ENCODE results near the gene TTC28.
A peak's percentile ranks its signal among the peaks of the same experiment; 100 is the strongest.
"Not testable (repeated sequence)": the region's sequence is repeated elsewhere in the genome, so short reads cannot be mapped to it uniquely, and the experiment has no call there.

TTC28 gene

DNA sequence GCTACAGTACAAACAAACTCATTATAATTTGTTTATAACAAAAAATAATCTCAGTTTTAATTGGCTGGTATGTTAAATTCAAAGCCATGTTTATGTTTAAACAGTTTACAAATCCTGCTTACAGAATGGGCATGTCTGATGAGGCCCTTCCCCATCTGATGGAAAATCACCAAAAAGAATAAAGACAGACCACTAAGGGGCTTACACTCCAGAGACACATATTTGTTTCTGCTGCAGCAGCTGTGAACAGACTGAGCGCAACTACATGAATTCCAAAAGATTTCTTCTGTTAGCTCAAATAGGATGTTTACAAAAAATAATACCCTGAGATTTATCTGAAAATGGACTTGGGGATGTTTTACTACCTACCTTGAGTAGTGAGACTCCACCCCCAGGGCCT lies 585.9 kb downstream of the TTC28 start:
- TF ChIP-seq, protein P1, sequence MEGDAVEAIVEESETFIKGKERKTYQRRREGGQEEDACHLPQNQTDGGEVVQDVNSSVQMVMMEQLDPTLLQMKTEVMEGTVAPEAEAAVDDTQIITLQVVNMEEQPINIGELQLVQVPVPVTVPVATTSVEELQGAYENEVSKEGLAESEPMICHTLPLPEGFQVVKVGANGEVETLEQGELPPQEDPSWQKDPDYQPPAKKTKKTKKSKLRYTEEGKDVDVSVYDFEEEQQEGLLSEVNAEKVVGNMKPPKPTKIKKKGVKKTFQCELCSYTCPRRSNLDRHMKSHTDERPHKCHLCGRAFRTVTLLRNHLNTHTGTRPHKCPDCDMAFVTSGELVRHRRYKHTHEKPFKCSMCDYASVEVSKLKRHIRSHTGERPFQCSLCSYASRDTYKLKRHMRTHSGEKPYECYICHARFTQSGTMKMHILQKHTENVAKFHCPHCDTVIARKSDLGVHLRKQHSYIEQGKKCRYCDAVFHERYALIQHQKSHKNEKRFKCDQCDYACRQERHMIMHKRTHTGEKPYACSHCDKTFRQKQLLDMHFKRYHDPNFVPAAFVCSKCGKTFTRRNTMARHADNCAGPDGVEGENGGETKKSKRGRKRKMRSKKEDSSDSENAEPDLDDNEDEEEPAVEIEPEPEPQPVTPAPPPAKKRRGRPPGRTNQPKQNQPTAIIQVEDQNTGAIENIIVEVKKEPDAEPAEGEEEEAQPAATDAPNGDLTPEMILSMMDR (IDR thresholded peaks at IDR 0.05; ENCODE audit: insufficient read depth, low read depth, low read length, missing control alignments): no peak
- no peak overlapping the region for H3K4me3 ChIP-seq (ENCODE audit: low read length)
- DNase-seq (ENCODE audit: low read depth): no peak

DNA sequence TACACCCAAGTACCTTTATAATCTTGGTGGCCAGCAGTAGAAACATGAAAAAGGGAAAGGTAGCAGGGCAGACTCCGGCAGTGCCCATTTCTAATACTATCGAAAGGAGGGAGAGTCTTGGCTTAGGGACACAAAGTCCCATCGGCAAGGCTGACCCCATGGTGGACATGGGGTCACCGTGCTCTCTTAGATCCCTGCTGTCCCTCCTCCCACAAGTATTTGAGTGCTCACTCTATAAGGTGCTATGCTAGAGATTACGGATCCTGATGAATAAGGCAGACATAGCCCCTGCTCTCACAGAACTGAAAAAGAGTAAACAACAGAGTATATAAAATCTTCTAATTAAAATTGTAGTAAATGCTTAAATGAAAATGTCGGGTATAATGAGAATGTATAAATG lies 588.2 kb downstream of the TTC28 start:
- DNase-seq (ENCODE audit: low read depth): no peak
- no peak overlapping the region for H3K4me3 ChIP-seq (ENCODE audit: low read length)
- TF ChIP-seq, protein P1 (IDR thresholded peaks at IDR 0.05; ENCODE audit: insufficient read depth, low read depth, low read length, missing control alignments): no peak

DNA sequence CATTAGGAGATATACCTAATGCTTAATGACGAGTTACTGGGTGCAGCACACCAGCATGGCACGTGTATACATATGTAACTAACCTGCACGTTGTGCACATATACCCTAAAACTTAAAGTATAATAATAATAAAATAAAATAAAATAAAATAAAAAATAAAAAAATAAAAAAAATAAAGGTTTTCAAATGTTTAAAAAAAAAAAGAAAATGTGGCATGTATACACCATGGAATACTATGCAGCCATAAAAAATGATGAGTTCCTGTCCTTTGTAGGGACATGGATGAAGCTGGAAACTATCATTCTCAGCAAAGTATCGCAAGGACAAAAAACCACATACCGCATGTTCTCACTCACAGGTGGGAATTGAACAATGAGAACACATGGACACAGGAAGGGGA lies 590.1 kb downstream of the TTC28 start:
- H3K4me3 ChIP-seq (ENCODE audit: low read length); DNase-seq (ENCODE audit: low read depth): not testable (repeated sequence)

DNA sequence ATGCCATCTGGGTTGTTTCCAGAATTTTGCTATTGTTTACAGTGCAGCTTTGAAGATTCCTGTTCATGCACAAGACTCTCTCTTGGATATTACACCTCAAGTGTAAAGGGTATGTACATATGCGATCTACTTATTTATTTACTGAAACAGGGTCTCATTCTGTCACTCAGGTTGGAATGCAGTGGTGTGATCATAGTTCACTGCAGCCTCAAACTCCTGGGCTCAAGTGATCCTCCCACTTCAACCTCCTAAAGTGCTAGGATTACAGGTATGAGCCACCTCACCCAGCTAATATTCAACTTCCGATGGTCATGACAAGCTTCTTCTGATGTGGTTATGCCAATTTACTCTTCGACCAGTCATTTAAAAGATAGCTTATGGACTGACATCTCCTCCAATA lies 602.5 kb downstream of the TTC28 start:
- no peak for DNase-seq (ENCODE audit: low read depth)
- TF ChIP-seq, protein P1 (IDR thresholded peaks at IDR 0.05; ENCODE audit: insufficient read depth, low read depth, low read length, missing control alignments): no peak
- no peak overlapping the region for H3K4me3 ChIP-seq (ENCODE audit: low read length)

DNA sequence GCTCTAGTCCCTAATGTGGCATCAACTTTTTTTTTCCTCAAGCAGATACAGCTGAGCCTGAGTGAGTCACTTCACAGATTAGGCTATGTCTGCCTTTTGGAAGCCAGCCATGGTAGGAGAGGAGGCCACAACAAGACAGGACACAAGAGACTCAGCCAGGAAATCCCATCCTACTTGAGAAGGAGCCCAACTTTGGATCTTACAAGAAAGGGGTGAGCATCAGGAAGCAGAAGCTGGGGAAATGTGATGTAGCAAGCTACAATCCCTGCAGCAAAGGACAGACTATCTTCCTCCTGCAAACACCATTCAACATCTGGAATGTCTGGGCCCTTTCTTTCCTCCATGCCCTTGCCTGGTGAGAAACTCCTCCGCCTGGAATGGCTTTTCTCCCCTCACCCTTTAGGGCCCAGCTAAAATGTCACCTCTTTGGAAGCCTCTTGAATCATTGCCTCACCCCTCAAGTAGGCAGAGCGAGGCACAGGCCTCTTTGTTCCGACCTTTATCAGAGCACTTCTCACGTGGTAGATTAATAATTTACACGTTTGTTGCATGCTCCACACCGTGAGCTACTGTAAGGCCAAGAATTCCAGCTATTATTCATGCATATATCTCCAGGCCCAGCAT lies 604.2 kb downstream of the TTC28 start:
- peak; percentile 62 for DNase-seq (ENCODE audit: low read depth)
- TF ChIP-seq, protein P1 (IDR thresholded peaks at IDR 0.05; ENCODE audit: insufficient read depth, low read depth, low read length, missing control alignments): no peak

DNA sequence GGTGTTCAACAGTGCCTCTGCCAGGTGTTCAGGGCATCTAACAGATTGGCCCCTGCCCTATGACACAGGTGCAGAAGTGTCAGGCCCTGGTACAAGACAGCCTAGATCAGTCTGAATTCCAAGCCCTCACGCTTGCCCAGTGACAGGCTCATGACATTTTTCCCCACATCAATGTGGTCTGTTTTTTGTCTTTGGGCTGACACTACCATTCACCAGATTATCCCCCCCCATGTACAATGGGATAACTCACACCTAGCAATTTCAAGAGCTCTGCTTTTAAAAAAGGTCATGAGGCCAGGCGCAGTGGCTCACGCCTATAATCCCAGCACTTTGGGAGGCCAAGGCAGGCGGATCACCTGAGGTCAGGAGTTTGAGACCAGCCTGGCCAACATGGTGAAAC lies 605.1 kb downstream of the TTC28 start:
- TF ChIP-seq, protein P1 (IDR thresholded peaks at IDR 0.05; ENCODE audit: insufficient read depth, low read depth, low read length, missing control alignments): no peak
- DNase-seq (ENCODE audit: low read depth): no peak
- H3K4me3 ChIP-seq (ENCODE audit: low read length): no peak overlapping the region

More for the DNA sequence above, 604.2 kb downstream of the TTC28 start:
- H3K4me3 ChIP-seq (ENCODE audit: low read length): no peak overlapping the region

DNA sequence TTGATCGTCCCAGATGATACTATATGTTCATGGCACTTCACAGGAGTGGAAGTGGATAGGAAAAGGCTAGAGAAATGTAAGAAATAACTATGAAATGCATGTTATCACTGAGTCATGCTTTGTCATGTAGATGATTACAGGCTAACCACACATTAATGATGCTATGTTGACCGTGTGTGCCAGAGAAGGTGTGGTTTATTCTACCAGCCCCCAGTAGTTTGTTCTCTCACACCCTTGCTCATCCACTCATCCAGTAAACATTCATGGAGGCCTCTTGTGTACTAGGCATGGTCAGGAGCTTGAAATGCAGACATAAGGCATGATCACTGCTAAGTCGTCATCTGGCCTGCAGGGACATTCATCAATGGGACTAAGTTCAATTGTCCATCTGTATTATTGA lies 607.6 kb downstream of the TTC28 start:
- TF ChIP-seq, protein P1 (IDR thresholded peaks at IDR 0.05; ENCODE audit: insufficient read depth, low read depth, low read length, missing control alignments): no peak
- DNase-seq (ENCODE audit: low read depth): peak; percentile 42
- no peak overlapping the region for H3K4me3 ChIP-seq (ENCODE audit: low read length)
